ENCODE measurements around the gene BRCA2.

BRCA2 gene

GRCh38 chr13:32428581-32429432 lies 113.5 kb downstream of the BRCA2 start:
- DNase-seq, result peak in 2 of 14 donors; percentile 35 to 41

- no peak for DNase-seq
Observed at GRCh38 chr13:32429433-32429909, 114.2 kb downstream of the BRCA2 start.

GRCh38 chr13:32430018-32430747 lies 114.9 kb downstream of the BRCA2 start:
- DNase-seq, result no peak

DNA sequence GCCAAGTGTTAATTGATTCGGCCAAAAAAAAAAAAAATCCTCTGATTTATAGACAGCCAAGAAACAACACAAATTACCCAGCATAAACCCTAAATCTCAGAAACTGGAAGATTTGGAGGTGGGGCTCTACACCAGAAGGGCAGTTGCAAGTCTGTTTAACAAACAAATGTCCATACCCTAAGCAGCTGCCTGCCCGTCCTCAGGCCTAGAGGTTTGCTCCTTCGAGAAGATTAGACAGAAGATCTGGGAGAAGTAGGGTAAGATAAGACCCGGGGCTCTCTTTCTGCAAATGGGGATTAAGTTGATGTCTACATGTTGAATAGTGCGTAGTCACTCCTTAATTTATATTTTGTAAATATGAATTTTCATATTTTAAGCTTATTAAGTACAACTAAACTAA lies 116.1 kb downstream of the BRCA2 start:
- no peak for DNase-seq

DNA sequence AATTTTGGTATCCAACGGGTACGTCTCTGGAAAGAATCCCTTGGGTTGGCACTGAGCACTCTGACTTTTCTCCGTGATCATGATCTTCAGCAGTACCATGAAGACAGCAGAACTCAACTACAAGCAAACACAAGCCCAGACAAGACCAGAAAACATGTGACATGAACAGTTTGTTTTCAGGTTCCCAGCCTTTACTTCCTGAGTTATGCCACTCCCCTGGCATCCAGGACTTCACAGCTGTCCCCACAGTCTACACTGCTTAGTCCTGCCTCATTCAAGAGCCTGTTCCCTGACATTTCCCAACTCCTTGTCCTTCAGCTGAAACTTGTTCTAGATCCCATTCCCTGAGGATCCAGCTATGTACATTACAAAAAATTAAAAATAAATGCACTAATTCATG lies 117.5 kb downstream of the BRCA2 start:
- DNase-seq, result no peak

DNA sequence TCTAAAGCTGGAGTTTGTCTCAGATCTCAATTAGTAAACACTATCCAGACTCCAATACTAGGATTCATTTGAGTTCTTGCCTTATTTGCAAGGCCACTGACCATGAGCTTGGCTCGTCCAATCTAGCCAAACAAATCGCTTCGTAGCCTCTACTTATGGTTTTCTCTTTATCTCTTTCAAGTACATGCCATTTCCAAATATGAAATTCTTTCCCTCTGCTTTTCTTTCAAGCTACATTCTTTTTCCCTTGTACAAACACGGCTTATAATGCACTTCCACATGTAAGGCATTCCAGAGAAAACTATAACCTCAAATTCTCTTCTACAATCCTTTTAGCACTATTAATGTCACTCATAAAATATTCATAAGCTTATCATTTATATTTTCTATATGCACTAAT lies 123.6 kb downstream of the BRCA2 start:
- DNase-seq, result no peak

DNA sequence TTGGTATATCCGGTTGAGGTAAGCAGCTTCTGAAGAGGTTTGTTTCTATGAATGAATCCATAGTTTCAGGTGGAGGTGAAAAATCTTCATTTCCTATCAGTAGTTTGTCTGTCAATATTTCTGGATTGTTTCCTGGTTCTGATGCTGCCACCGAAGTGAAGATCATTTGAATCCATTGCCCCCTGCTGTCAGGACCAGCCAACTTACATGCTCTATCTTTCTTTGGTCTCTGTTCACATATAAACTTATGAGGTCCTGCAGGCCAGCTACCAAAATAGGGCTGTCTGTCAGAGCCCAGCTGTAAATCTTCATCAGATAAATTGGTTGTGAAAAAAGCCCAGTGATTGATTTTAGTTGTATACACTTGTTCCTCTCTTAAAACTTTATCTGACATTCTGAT lies 127.8 kb downstream of the BRCA2 start:
- peak in 1 of 14 donors; percentile 28 for DNase-seq

- no peak for DNase-seq
Observed at GRCh38 chr13:32445461-32445860, 130.2 kb downstream of the BRCA2 start.

GRCh38 chr13:32446220-32446619 lies 130.9 kb downstream of the BRCA2 start:
- DNase-seq, result no peak

- no peak for DNase-seq
Observed at GRCh38 chr13:32446773-32447465, 131.6 kb downstream of the BRCA2 start.

DNA sequence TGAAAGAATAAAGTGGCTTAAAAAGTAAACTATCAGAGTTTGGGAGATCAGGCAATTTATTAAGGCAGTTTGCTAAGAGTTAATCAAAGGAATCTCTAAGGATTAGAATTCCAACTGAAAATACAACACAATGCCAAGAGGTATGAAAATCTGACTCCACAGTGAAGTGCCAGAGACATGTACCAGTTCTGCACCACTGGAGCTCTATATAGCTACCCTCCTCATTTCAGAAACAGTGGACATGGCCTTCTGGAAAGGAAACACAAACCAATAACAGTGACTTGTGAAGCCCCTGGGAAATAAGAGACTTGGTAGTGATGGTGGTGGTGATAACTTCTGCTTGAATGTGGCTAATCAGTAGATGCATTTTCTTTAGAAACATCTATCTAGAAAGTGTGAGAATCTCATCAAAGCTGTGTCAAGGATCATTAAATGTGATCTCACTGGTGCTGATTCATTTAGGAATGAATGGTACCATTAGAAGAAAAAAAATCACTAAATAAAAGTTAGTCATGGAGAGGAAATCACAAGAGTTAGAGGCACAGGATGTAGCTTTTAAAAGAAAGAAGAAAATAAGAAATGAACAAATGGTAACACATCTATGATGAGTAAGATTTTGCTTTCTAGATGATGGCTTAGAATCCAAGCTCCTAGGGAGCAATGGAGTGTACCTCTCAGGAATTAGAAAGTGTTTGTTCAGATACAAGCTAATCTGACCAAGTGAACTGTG lies 132.8 kb downstream of the BRCA2 start:
- DNase-seq, result no peak

DNA sequence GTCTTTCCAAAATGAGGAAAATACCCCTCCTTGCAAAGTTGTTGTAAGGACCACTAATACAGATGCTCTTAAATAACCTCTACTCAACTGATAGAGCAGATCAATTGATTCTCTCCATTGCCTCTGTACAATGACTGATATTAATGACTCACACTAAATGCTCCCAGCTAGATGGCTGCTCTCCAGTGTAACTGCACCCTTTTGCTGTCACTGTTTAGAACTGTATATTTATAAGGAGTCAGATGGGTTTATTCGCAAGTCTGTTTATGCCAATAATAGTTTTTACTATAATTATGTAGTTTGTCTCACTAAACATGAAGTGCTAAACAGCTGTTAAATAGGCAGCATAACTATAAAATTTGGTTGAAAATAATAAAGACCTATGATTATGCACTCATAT lies 133.7 kb downstream of the BRCA2 start:
- DNase-seq, result no peak
